Esophagus squamous epithelium (tissue), 5 donors: ENCODE results near the gene ETV7. TPM values are rescaled to one million over a fixed set of nuclear protein-coding genes. Genes with fewer than 3 reads are reported as not detected.

Experiments
- DNase-seq: peaks from one replicate; lab custom pipeline; 2025; lab: John Stamatoyannopoulos, UW
- H3K27ac ChIP-seq, 4 donors: fragments of 200-600 bp; sonication (generic); one replicate each; pipeline ENCODE4 v1.5.1; 2016 to 2019; ENCODE audit warnings: mild to moderate bottlenecking in 1 of 4
- H3K27me3 ChIP-seq, 4 donors: fragments of 200-600 bp; sonication (generic); 1 replicate in 3 of 4; 2 replicates in 1 of 4; pipeline versions ENCODE4 v1.5.1 to v1.6.0; 2017 to 2021; ENCODE audit warnings: antibody characterized with exemption in 1 of 4
- H3K36me3 ChIP-seq, 3 donors: fragments of 200-600 bp; sonication (generic); one replicate each; pipeline ENCODE4 v1.5.1; 2016 to 2019
- H3K4me1 ChIP-seq, 3 donors: fragments of 200-600 bp; sonication (generic); one replicate each; pipeline ENCODE4 v1.5.1; 2017 to 2019
- H3K4me3 ChIP-seq, 4 donors: fragments of 200-600 bp; sonication (generic); 1 replicate in 3 of 4; 2 replicates in 1 of 4; pipeline ENCODE4 v1.5.1; 2016 to 2019; ENCODE audit warnings: mild to moderate bottlenecking in 2 of 4, moderate library complexity in 1 of 4
- H3K9me3 ChIP-seq, 3 donors: fragments of 200-600 bp; sonication (generic); one replicate each; pipeline ENCODE4 v1.5.1; 2016 to 2019
- POLR2A ChIP-seq, 4 donors: fragments of 450-650 bp; IDR thresholded peaks; one replicate each; pipeline ENCODE4 v1.6.1; 2017; ENCODE audit warnings: antibody characterized with exemption in 4 of 4, mild to moderate bottlenecking in 4 of 4, moderate library complexity in 3 of 4
- WGBS, 2 donors: methylation state at CpG; one replicate each; pipeline ENCODE4 v1.1.5; 2018; 5-methylcytosine and 5-hydroxymethylcytosine counted together
- intact Hi-C: fragments of 100-400 bp; cut with DNase I; formaldehyde crosslinking; loops from one replicate; pipeline ENCODE4 v1.15.0; 2022
- total RNA-seq, 4 donors: library from RNA; depleted of rRNA; stranded (reverse); fragments of >200 nt; gene quantifications; one replicate each; pipeline ENCODE4 v1.1.0, GENCODE V29; 2016
- TF ChIP-seq, protein P1 (sequence below), 6 experiments: fragments of 450-650 bp in 4 of 6; fragments of 200-600 bp in 2 of 6; sonication (generic) in 2 of 6; IDR thresholded peaks; one replicate each; pipeline ENCODE4 v1.5.1; 2016 to 2019; ENCODE audit warnings: antibody characterized with exemption in 6 of 6, mild to moderate bottlenecking in 4 of 6, moderate library complexity in 4 of 6
- donor health status: DM: yes; HTN: yes; CAD: no.

The ETV7 gene
- total RNA-seq, 4 donors from 2014 or later = 1.3 to 7.3 (median 2.3) TPM

DNA sequence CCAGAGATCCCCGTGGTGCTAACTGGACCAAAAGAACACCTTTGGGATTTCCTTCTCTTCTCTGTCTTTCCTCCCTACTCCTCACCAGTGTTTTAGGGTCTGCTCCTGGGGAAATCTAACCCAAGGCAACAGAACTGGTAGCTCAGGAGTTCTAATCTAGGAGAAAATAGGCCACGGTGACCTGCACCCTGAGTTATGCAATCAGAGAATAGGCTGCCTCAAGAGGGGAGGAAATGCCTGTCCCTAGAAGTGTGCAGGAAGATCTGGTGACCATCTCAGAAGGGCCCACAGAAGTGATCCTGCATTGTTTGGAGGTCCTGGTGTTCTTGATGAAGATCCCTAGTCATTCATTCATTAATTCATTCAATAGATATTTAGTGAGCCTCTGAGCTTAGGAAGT is 3.4 kb downstream of the ETV7 start:
- no peaks in the 10 kb centered on the region for H3K27me3 ChIP-seq
- TF ChIP-seq, protein P1, sequence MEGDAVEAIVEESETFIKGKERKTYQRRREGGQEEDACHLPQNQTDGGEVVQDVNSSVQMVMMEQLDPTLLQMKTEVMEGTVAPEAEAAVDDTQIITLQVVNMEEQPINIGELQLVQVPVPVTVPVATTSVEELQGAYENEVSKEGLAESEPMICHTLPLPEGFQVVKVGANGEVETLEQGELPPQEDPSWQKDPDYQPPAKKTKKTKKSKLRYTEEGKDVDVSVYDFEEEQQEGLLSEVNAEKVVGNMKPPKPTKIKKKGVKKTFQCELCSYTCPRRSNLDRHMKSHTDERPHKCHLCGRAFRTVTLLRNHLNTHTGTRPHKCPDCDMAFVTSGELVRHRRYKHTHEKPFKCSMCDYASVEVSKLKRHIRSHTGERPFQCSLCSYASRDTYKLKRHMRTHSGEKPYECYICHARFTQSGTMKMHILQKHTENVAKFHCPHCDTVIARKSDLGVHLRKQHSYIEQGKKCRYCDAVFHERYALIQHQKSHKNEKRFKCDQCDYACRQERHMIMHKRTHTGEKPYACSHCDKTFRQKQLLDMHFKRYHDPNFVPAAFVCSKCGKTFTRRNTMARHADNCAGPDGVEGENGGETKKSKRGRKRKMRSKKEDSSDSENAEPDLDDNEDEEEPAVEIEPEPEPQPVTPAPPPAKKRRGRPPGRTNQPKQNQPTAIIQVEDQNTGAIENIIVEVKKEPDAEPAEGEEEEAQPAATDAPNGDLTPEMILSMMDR (IDR thresholded peaks at IDR 0.05) = no peak
- no peak for TF ChIP-seq POLR2A (IDR thresholded peaks at IDR 0.05)
- no peak for DNase-seq
- no peak overlapping the region for H3K27ac ChIP-seq
- H3K9me3 ChIP-seq = no peaks in the 10 kb centered on the region
- 81 to 100% methylated on average over 1 to 2 of the region's 2 CpGs for WGBS, 2 donors
- no peak overlapping the region for H3K4me3 ChIP-seq
- H3K36me3 ChIP-seq = no peaks in the 10 kb centered on the region
- intact Hi-C loops = no loop called here
- H3K4me1 ChIP-seq = peaks cover 13 to 25% (median 18%) of the 10 kb centered on the region in 3 donors

DNA sequence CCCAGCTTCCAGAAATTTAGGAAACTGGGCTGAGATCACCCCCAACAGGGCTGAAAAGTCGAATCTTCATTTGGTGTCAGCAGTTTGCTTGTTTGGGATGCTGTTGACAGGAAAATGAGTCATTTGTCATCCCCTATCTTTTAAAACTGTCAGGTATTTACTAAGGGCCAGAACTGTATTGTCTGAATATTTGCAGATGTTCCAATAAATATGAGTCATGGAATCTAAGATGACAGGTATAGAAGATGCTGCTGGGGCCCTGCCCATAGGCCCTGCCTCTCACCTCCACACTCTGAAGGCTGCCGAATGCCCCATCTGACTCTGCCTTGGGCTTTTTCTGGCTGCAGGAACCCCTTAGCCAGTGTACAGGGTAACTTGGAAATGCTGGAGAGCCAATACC is 3.9 kb downstream of the ETV7 start:
- no peak overlapping the region for H3K27ac ChIP-seq
- H3K27me3 ChIP-seq = no peaks in the 10 kb centered on the region
- intact Hi-C loops = no loop called here
- peaks cover 13 to 25% (median 18%) of the 10 kb centered on the region in 3 donors for H3K4me1 ChIP-seq
- no peaks in the 10 kb centered on the region for H3K36me3 ChIP-seq
- no peaks in the 10 kb centered on the region for H3K9me3 ChIP-seq
- no peak overlapping the region for H3K4me3 ChIP-seq
- no peak for DNase-seq
- TF ChIP-seq POLR2A (IDR thresholded peaks at IDR 0.05) = no peak
- TF ChIP-seq, protein P1 (IDR thresholded peaks at IDR 0.05) = no peak
- WGBS, 2 donors = 48 to 58% methylated on average over 2 of the region's 2 CpGs

DNA sequence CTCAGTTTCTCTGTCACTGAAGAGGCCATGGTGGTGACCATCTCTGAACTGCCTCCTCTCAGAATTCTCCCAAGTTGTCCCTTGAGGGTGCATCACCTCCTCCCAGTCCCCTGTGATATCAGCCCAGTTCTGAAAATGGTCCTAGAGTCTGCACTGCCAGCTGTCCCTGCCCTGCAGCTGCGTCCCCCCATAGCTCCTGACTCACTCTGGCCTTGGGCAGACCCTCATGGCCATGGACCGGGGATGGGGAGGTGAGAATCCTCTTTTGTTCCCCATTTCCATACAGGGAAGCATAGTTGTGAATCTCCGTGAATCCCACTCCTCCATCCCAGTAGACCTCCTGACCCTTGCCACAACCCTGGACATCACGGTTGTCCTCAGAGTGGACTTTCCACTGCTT is 4.5 kb downstream of the ETV7 start:
- Histone ChIP-seq H3K27ac (no peak overlapping the region), H3K4me1 (peaks cover 13 to 23% (median 17%) of the 10 kb centered on the region in 3 donors), H3K9me3 (no peaks in the 10 kb centered on the region), H3K36me3 (no peaks in the 10 kb centered on the region), H3K27me3 (no peaks in the 10 kb centered on the region), H3K4me3 (no peak overlapping the region)
- TF ChIP-seq, protein P1 (IDR thresholded peaks at IDR 0.05) = no peak
- TF ChIP-seq POLR2A (IDR thresholded peaks at IDR 0.05) = no peak
- WGBS, 2 donors = 49 to 75% methylated on average over 4 of the region's 4 CpGs
- DNase-seq = no peak
- intact Hi-C loops = no loop called here

DNA sequence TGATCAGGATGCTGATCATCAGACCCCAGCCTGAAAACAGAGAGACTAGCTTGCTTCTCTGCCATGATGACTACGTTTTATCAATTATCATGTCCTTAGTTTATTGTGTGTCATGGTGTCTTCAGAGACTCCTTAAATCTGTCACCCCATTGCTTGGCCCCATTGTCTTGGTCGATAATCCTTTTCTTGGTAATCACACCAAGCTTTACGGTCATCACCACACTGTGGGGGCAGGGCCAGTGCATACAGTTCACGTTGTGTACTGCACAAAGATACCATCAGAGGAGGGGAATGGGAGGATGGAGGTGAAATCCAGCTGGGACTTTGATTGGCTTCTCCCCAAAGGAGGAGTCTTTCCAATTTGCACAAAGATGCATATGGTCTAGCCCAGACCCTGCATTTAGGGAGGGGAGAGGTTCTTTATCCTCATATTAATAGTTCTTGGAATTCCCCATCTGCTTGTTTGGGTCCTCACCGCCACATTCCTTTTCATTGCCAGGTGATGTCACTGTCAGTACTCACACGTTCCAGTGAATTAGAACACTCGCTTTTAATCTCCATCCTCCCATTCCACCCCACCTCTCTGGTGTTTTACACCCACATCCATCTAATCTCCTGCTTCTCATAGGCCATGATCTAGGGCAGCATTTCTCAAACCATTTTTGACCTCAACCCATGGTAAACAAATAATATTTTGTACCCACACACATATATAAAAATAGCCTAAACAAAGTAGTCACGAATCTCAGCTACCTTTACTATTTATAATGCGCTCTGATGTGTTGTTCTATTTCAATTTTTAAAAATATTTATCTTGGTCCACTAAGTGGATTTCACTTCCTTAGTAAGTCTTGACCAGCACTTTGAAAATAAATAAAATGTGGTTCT is 5.7 kb downstream of the ETV7 start:
- WGBS, 2 donors = 77 to 80% methylated on average over 9 of the region's 9 CpGs
- H3K4me3 ChIP-seq = no peak overlapping the region
- no peaks in the 10 kb centered on the region for H3K36me3 ChIP-seq
- H3K27me3 ChIP-seq = no peaks in the 10 kb centered on the region
- TF ChIP-seq POLR2A (IDR thresholded peaks at IDR 0.05) = no peak
- TF ChIP-seq, protein P1 (IDR thresholded peaks at IDR 0.05) = no peak
- intact Hi-C loops = no loop called here
- no peaks in the 10 kb centered on the region for H3K9me3 ChIP-seq
- DNase-seq = no peak
- no peak overlapping the region for H3K27ac ChIP-seq
- H3K4me1 ChIP-seq = peaks cover 7 to 23% (median 9%) of the 10 kb centered on the region in 3 donors

DNA sequence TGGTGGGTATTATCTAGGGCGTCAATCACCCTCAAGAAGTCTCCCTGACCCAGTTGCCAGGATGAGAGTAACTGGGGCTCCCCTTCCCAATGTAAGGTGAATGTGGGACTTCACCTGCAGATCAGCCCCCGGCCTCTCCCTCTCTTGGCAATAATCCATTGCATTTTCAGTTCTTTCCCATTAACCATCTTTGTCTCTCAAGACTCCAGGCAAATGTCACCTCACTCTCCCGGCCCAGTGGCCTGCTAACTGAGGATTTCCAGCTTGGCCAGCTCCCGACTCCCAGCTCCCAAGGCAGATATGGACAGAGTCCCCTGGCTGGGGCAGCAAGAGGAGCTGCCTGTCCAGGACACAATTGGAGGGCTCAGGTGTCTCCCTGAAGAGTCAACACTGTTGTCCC is 7.3 kb downstream of the ETV7 start:
- Histone ChIP-seq H3K27ac (no peak overlapping the region), H3K36me3 (no peaks in the 10 kb centered on the region), H3K4me3 (no peak overlapping the region), H3K9me3 (no peaks in the 10 kb centered on the region), H3K27me3 (no peaks in the 10 kb centered on the region), H3K4me1 (peaks cover 0 to 13% (median 0%) of the 10 kb centered on the region in 3 donors)
- DNase-seq = no peak
- WGBS, 2 donors = 93 to 94% methylated on average over 2 to 4 of the region's 4 CpGs
- intact Hi-C loops = no loop called here
- TF ChIP-seq, protein P1 (IDR thresholded peaks at IDR 0.05) = no peak
- TF ChIP-seq POLR2A (IDR thresholded peaks at IDR 0.05) = no peak
